GM19397 (cell line): ENCODE data around the gene GON7.
"Not testable (repeated sequence)": the region's sequence is repeated elsewhere in the genome, so short reads cannot be mapped to it uniquely, and the experiment has no call there.

ENCODE experiments used
- ATAC-seq: cut with Tn5 transposase; IDR thresholded peaks from one replicate; pipeline ENCODE4 v1.9.1; 2021; ENCODE audit warnings: mild to moderate bottlenecking, moderate library complexity; ENCODE audit not compliant: unreplicated experiment

GON7 gene

DNA sequence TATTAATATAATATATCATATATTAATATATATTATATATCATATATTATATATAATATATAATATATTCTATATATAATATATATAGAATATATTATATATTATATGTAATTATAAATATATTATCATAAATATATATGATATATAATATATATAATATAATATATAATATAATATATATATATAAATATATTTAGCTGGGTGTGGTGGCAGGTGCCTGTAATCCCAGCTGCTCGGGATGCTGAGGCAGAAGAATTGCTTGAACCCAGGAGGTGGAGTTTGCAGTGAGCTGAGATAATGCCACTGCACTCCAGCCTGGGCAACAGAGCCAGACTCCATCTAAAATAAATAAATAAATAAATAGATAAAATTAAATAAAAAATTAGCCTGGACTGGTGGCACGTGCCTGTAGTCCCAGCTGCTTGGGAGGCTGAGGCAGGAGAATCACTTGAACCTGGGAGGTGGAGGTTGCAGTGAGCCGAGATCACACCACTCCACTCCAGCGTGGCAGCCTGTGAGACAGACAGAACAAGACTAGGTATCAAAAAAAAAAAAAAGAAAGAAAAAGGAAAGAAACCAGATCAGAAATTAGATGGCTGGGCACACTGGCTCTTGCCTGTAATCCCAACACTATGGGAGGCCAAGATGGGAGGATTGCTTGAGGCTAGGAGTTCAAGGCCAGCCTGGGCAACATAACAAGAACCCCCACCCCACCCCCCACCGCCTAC, 47.1 kb downstream of the GON7 start:
- not testable (repeated sequence) for ATAC-seq

DNA sequence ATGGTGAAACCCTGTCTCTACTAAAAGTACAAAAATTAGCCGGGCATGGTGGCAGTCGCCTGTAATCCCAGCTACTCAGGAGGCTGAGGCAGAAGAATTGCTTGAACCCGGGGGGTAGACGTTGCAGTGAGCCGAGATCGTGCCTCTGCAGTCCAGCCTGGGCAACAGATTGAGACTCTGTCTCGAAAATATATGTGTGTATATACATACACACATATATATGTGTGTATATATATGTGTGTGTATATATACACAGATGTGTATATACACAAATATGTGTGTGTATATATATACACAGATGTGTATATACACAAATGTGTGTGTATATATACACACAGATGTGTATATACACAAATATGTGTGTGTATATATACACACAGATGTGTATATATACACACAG, 48.5 kb downstream of the GON7 start:
- not testable (repeated sequence) for ATAC-seq

DNA sequence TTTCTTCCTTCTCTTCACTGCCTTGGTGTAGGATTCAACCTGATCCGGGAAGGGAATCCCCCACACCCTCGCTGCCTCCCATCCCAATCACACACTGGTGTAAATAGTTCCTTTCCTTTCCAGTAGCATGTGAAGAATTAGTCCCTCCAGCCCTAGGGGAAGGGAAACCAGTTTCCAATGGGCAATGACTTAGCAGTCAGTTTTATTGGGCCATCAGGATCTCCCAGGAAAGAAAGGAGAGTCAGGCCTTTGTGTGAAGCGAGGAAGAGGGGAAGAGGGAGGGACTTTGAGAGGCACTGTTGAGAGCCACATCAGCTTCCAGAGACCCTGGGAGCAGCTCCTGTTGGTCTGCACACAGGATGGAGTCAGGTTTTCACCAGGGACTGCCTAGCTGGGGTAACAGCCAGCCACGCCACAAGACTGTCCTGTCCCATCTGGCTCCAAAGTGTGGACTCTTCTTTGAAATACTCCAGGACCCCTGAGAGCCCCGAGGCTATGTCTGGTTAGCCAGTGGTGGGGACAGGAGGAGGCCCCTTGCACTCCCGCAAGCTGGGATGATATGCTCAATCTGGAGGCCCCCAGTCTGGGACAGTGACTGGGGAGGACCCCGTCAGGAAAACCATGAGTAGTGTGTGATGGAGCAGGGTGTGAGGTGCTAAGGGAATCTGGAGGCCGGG, 50.0 kb downstream of the GON7 start:
- no peak for ATAC-seq

DNA sequence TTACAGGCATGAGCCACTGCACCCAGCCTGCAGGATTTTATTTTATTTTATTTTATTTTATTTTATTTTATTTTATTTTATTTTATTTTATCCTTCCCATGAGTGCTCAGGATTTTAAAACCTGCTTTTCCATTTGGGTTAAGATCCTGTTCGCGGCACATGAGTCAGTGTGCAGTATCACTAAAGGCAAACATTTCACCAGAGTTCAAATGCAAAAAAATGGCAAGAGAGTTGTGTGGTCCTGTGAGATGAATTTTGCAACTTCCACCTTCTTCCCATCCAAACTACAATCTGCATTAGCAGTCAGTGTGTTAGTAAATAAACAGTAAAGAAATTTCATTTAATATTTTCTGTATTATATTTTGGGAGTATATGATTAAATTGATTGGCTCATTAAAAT, 51.2 kb downstream of the GON7 start:
- no peak for ATAC-seq

- ATAC-seq = no peak
Measured at GRCh38 chr14:93153121-93153520, 53.7 kb downstream of the GON7 start.
